K562 (cell line): ENCODE measurements around the gene EFNA2. TPM values are rescaled to one million over a fixed set of nuclear protein-coding genes. Genes with fewer than 3 reads are reported as not detected.

ENCODE experiments used
- ATAC-seq: fragments of 200-7000 bp; cut with Tn5 transposase; 3 replicates; pipeline ENCODE4 v1.9.1; 2020; ENCODE audit warnings: moderate library complexity
- BruUV-seq: library from RNA; stranded (reverse); fragments of 400-500 nt; replicated peaks from 2 replicates; lab custom pipeline; 2021; lab: Mats Ljungman, UMichigan
- CTCF ChIA-PET: fragments of 300-600 bp; formaldehyde crosslinking; extraction: SDS; loops from one replicate; lab custom pipeline; 2021; ENCODE audit warnings: low intra/inter-chr PET ratio; lab: Yijun Ruan, JAX
- POLR2A ChIA-PET: fragments of 300-600, 350-650 bp; sonication (Branson Sonifier 250); formaldehyde crosslinking; extraction: SDS; loops from one replicate; lab custom pipeline; 2021; ENCODE audit warnings: antibody characterized with exemption, inconsistent platforms; lab: Yijun Ruan, JAX
- DNase-seq, 4 experiments: peaks; one replicate each; pipeline versions ENCODE4 v3.0.0 to v3.0.0-alpha.2; 2011 to 2018; ENCODE audit warnings: low spot score in 3 of 4, mixed read lengths in 3 of 4; ENCODE audit errors: extremely low read depth in 1 of 4
- FAIRE-seq: peaks from 2 replicates; lab custom pipeline; 2011; peaks lifted over from hg19 to GRCh38; lab: Jason Lieb, UNC
- H2AFZ ChIP-seq: 2 replicates; pipeline ENCODE4 v1.6.0; 2011; ENCODE audit warnings: low read depth, low read length, control low read depth, inconsistent platforms
- H3K27ac ChIP-seq: fragments of 200-600 bp; 3 replicates; pipeline ENCODE4 v1.8.0; 2011; ENCODE audit warnings: low read depth, mild to moderate bottlenecking, control low read depth, inconsistent platforms, low read length, moderate library complexity, mixed read lengths; ENCODE audit errors: extremely low read depth
- H3K27me3 ChIP-seq, 2 experiments: fragments of 300-600 bp in 1 of 2; 2 replicates in 1 of 2; 3 replicates in 1 of 2; pipeline versions ENCODE4 v1.6.0 to v1.8.0; 2011; ENCODE audit warnings: inconsistent platforms in 2 of 2, low read length in 2 of 2, mild to moderate bottlenecking in 1 of 2, mixed read lengths in 1 of 2, moderate library complexity in 1 of 2; ENCODE audit not compliant: control insufficient read depth in 2 of 2, insufficient read depth in 2 of 2
- H3K36me3 ChIP-seq: fragments of 300-600 bp; 3 replicates; pipeline ENCODE4 v1.8.0; 2011; ENCODE audit warnings: mild to moderate bottlenecking, low read length, inconsistent platforms; ENCODE audit not compliant: control insufficient read depth, insufficient read depth
- H3K4me1 ChIP-seq, 2 experiments: fragments of 200-600 bp in 1 of 2; replicated peaks in 1 of 2; 2 replicates in 1 of 2; 3 replicates in 1 of 2; pipeline versions ENCODE4 v1.5.1 to v1.8.0; 2011; ENCODE audit warnings: inconsistent platforms in 2 of 2, low read length in 2 of 2, mild to moderate bottlenecking in 1 of 2, mixed read lengths in 1 of 2, moderate library complexity in 1 of 2; ENCODE audit not compliant: control insufficient read depth in 2 of 2, insufficient read depth in 2 of 2
- H3K4me2 ChIP-seq: 2 replicates; pipeline ENCODE4 v1.6.1; 2011; ENCODE audit warnings: low read length, control low read depth, inconsistent platforms, mixed read lengths; ENCODE audit not compliant: insufficient read depth
- H3K4me3 ChIP-seq: fragments of 200-600 bp; sonication (generic), shearing (Covaris generic); 2 replicates; pipeline ENCODE4 v1.5.1; 2016; ENCODE audit warnings: control low read depth, inconsistent platforms
- H3K79me2 ChIP-seq: fragments of 200-600 bp; 3 replicates; pipeline ENCODE4 v1.8.0; 2011; ENCODE audit warnings: low read length, inconsistent platforms; ENCODE audit not compliant: control insufficient read depth, insufficient read depth
- H3K9ac ChIP-seq, 2 experiments: 2 replicates each; pipeline versions ENCODE4 v1.6.0 to v1.6.1; 2011; ENCODE audit warnings: low read depth in 2 of 2, low read length in 2 of 2, control low read depth in 1 of 2, inconsistent platforms in 1 of 2, mild to moderate bottlenecking in 1 of 2, mixed read lengths in 1 of 2; ENCODE audit not compliant: insufficient read depth in 1 of 2
- H3K9me1 ChIP-seq: one replicate; pipeline ENCODE4 v1.6.0; 2011; ENCODE audit warnings: inconsistent platforms, mild to moderate bottlenecking, low read length, moderate library complexity; ENCODE audit not compliant: control insufficient read depth, insufficient read depth
- H3K9me3 ChIP-seq: replicated peaks from 2 replicates; pipeline ENCODE4 v1.5.1; 2011; ENCODE audit warnings: low read depth, low read length, inconsistent platforms; ENCODE audit not compliant: control insufficient read depth, insufficient read depth
- H4K20me1 ChIP-seq: replicated peaks from 2 replicates; pipeline ENCODE4 v1.6.1; 2011; ENCODE audit warnings: low read length, inconsistent platforms, mixed read lengths; ENCODE audit not compliant: control insufficient read depth, insufficient read depth
- CBFB ChIP-seq: sonication (generic); formaldehyde crosslinking; IDR thresholded peaks from 2 replicates; pipeline ENCODE4 v1.4.0; 2020; ENCODE audit warnings: mild to moderate bottlenecking, missing genetic modification reagents
- DMBX1 ChIP-seq: fragments of 250-450 bp; sonication (Bioruptor Pico); IDR thresholded peaks from 2 replicates; pipeline ENCODE4 v1.8.0; 2022; ENCODE audit warnings: inconsistent platforms, mild to moderate bottlenecking, moderate library complexity, borderline replicate concordance
- ETV5 ChIP-seq: sonication (generic); formaldehyde crosslinking; IDR thresholded peaks from 2 replicates; pipeline ENCODE4 v1.4.0; 2020; ENCODE audit warnings: low read depth, mild to moderate bottlenecking, missing genetic modification reagents
- FUS ChIP-seq: fragments of 200-400 bp; formaldehyde crosslinking; optimal IDR thresholded peaks from 2 replicates; pipeline ENCODE3; 2017; ENCODE audit warnings: low read depth, low read length
- NFE2 ChIP-seq: IDR thresholded peaks from 2 replicates; pipeline ENCODE4 v1.6.1; 2014; ENCODE audit warnings: antibody characterized with exemption, low read depth
- NKRF ChIP-seq: fragments of 450-650 bp; IDR thresholded peaks from 2 replicates; pipeline ENCODE4 v1.6.1; 2016; ENCODE audit warnings: borderline replicate concordance
- NR2C2 ChIP-seq, 2 experiments: fragments of 200-800 bp in 1 of 2; sonication (Bioruptor generic) in 1 of 2; sonication (generic) in 1 of 2; formaldehyde crosslinking in 1 of 2; IDR thresholded peaks; 2 replicates each; pipeline versions ENCODE4 v1.6.1 to v1.8.0; 2016 to 2022; ENCODE audit warnings: mild to moderate bottlenecking in 1 of 2, missing compliant biosample characterization in 1 of 2, missing genetic modification characterization in 1 of 2, missing genetic modification reagents in 1 of 2
- SAFB ChIP-seq: fragments of 200-400 bp; formaldehyde crosslinking; IDR thresholded peaks from 2 replicates; pipeline ENCODE4 v1.6.1; 2017; ENCODE audit warnings: low read depth, low read length, borderline replicate concordance
- WGBS: fragments of 100-300 bp; shearing (Covaris generic); methylation state at CpG from one replicate; pipeline ENCODE4 v1.1.6; 2016; ENCODE audit warnings: low coverage, mixed read lengths; ENCODE audit not compliant: insufficient coverage; ENCODE audit errors: missing lambda C conversion rate; 5-methylcytosine and 5-hydroxymethylcytosine counted together
- in situ Hi-C: fragments of 300-500 bp; cut with MboI; formaldehyde crosslinking; loops from 4 replicates; pipeline ENCODE4 v1.15.0; 2018; ENCODE audit warnings: inconsistent platforms, mixed read lengths
- intact Hi-C: fragments of 100-400 bp; cut with micrococcal nuclease; formaldehyde crosslinking; loops from 2 replicates; pipeline ENCODE4 v1.14.2; 2022
- polyA plus RNA-seq, 8 experiments: library from polyadenylated mRNA; depleted of rRNA in 4 of 8; stranded (reverse) in 5 of 8; unstranded in 3 of 8; fragments of >200 nt; fragmentation: Nextera tagmentation in 2 of 8; fragmentation: Illumina TruSeq in 1 of 8; extraction: Ambion mirVana in 2 of 8; extraction: Trizol in 1 of 8; gene quantifications; 2 replicates each; pipeline versions ENCODE4 v1.2.1 to v1.2.3, GENCODE V29; 2011 to 2014; ENCODE audit warnings: inconsistent platforms in 1 of 8, missing spikeins in 1 of 8
- total RNA-seq, 7 experiments: library from RNA; depleted of rRNA in 6 of 7; stranded (reverse); fragments of >200 nt in 6 of 7; fragmentation: Illumina TruSeq in 2 of 7; extraction: Trizol in 2 of 7; gene quantifications; 2 replicates each; pipeline versions ENCODE4 v1.2.1 to v1.2.3, GENCODE V29; 2011 to 2021; ENCODE audit warnings: low replicate concordance in 1 of 7
- TF ChIP-seq, protein P1 (sequence below): sonication (generic); formaldehyde crosslinking; IDR thresholded peaks from 2 replicates; pipeline ENCODE4 v1.8.0; 2022; ENCODE audit warnings: missing genetic modification reagents, mild to moderate bottlenecking, moderate library complexity, borderline replicate concordance
- TF ChIP-seq, protein P2 (sequence below): sonication (generic); formaldehyde crosslinking; IDR thresholded peaks from 2 replicates; pipeline ENCODE4 v1.8.0; 2022; ENCODE audit warnings: mild to moderate bottlenecking, low read depth, missing genetic modification reagents
- TF ChIP-seq, protein P3 (sequence below): fragments of 450-650 bp; IDR thresholded peaks from 2 replicates; pipeline ENCODE4 v1.6.1; 2017; ENCODE audit warnings: antibody characterized with exemption, mild to moderate bottlenecking

EFNA2 gene
- total and polyA plus RNA-seq, 9 of the 15 experiments (the other 6 are each of a cell fraction or from before 2014, with no cell fraction given), result 0.11 to 0.44 (median 0.15) TPM; not detected in 6

GRCh38 chr19:1275976-1276627 is 9.6 kb upstream of the EFNA2 start:
- no peaks in the 10 kb centered on the region for H3K9me3 ChIP-seq
- peaks cover 47 to 94% of the 10 kb centered on the region in 2 experiments for H3K4me1 ChIP-seq
- intact Hi-C loops (loop anchor here (10.0 kb wide), 1 partner anchor 169 kb away; no protein-coding TSS in a partner anchor), in situ Hi-C loops (loop anchor here (5.0 kb wide), 1 partner anchor 106 kb away; the partner anchor contains the start of gene NDUFS7)
- DNase-seq (no peak), FAIRE-seq (no peak), ATAC-seq (no peak)
- peak overlapping the region; percentile 90 to 92 for H3K9ac ChIP-seq
- H3K27me3 ChIP-seq, result no peaks in the 10 kb centered on the region
- H3K79me2 ChIP-seq, result peaks cover 58% of the 10 kb centered on the region
- BruUV-seq, result no TSS peak
- H4K20me1 ChIP-seq, result peaks cover 23% of the 10 kb centered on the region
- peak overlapping the region; percentile 62; the same call in 1 of the 2 replicates for H2AFZ ChIP-seq
- ChIA-PET CTCF (interaction anchor here (0.7 kb wide), 1 partner anchor 49 kb away, joined by 3 read pairs; no protein-coding TSS in a partner anchor), POLR2A (interaction anchor here (0.7 to 1.4 kb wide), 3 partner anchors 9 to 165 kb away, joined by 3 to 5 read pairs (median 3); no protein-coding TSS in a partner anchor)
- H3K36me3 ChIP-seq, result peaks cover 80% of the 10 kb centered on the region
- H3K4me3 ChIP-seq, result peak overlapping the region; percentile 68
- H3K9me1 ChIP-seq, result no peaks in the 10 kb centered on the region
- H3K27ac ChIP-seq, result peak overlapping the region; percentile 92
- H3K4me2 ChIP-seq, result peak overlapping the region; percentile 88
- WGBS, result 1% methylated on average over 39 of the region's 43 CpGs
- TF ChIP-seq DMBX1 (CRISPR knock-in tag), result no peak; the same call in 1 of the 2 replicates
- TF ChIP-seq CBFB (CRISPR knock-in tag), result peak; percentile 28; the same call in 1 of the 2 replicates
- TF ChIP-seq FUS, result no peak
- TF ChIP-seq, protein P1, sequence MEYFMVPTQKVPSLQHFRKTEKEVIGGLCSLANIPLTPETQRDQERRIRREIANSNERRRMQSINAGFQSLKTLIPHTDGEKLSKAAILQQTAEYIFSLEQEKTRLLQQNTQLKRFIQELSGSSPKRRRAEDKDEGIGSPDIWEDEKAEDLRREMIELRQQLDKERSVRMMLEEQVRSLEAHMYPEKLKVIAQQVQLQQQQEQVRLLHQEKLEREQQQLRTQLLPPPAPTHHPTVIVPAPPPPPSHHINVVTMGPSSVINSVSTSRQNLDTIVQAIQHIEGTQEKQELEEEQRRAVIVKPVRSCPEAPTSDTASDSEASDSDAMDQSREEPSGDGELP (CRISPR knock-in tag), result peak; percentile 93
- TF ChIP-seq NKRF, result peak; percentile 89; the same call in 1 of the 2 replicates
- 0 out of 2 replicates have a peak, but pooled peaks have one; percentile 2 for TF ChIP-seq NFE2
- TF ChIP-seq NR2C2 (CRISPR knock-in tag; IDR thresholded peaks at IDR 0.05), result no peak
- peak; percentile 78; the same call in 1 of the 2 replicates for TF ChIP-seq NR2C2 (tag; IDR thresholded peaks at IDR 0.05)
- TF ChIP-seq, protein P2, sequence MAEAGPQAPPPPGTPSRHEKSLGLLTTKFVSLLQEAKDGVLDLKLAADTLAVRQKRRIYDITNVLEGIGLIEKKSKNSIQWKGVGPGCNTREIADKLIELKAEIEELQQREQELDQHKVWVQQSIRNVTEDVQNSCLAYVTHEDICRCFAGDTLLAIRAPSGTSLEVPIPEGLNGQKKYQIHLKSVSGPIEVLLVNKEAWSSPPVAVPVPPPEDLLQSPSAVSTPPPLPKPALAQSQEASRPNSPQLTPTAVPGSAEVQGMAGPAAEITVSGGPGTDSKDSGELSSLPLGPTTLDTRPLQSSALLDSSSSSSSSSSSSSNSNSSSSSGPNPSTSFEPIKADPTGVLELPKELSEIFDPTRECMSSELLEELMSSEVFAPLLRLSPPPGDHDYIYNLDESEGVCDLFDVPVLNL, result 0 out of 2 replicates have a peak, but pooled peaks have one; percentile 5
- 0 out of 2 replicates have a peak, but pooled peaks have one; percentile 0 for TF ChIP-seq ETV5 (CRISPR knock-in tag)
- TF ChIP-seq SAFB, result 0 out of 2 replicates have a peak, but pooled peaks have one; percentile 46
- TF ChIP-seq, protein P3, sequence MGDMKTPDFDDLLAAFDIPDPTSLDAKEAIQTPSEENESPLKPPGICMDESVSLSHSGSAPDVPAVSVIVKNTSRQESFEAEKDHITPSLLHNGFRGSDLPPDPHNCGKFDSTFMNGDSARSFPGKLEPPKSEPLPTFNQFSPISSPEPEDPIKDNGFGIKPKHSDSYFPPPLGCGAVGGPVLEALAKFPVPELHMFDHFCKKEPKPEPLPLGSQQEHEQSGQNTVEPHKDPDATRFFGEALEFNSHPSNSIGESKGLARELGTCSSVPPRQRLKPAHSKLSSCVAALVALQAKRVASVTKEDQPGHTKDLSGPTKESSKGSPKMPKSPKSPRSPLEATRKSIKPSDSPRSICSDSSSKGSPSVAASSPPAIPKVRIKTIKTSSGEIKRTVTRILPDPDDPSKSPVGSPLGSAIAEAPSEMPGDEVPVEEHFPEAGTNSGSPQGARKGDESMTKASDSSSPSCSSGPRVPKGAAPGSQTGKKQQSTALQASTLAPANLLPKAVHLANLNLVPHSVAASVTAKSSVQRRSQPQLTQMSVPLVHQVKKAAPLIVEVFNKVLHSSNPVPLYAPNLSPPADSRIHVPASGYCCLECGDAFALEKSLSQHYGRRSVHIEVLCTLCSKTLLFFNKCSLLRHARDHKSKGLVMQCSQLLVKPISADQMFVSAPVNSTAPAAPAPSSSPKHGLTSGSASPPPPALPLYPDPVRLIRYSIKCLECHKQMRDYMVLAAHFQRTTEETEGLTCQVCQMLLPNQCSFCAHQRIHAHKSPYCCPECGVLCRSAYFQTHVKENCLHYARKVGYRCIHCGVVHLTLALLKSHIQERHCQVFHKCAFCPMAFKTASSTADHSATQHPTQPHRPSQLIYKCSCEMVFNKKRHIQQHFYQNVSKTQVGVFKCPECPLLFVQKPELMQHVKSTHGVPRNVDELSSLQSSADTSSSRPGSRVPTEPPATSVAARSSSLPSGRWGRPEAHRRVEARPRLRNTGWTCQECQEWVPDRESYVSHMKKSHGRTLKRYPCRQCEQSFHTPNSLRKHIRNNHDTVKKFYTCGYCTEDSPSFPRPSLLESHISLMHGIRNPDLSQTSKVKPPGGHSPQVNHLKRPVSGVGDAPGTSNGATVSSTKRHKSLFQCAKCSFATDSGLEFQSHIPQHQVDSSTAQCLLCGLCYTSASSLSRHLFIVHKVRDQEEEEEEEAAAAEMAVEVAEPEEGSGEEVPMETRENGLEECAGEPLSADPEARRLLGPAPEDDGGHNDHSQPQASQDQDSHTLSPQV, result peak; percentile 40
